NCI-H524 (cell line): ENCODE results near the gene FAM76A.
"Not testable (repeated sequence)": the region's sequence is repeated elsewhere in the genome, so short reads cannot be mapped to it uniquely, and the experiment has no call there.

Source experiments
- DNase-seq, 2 experiments: peaks; one replicate each; lab custom pipeline; 2025; lab: John Stamatoyannopoulos, UW

Gene FAM76A

GRCh38 chr1:27725374-27726172 lies at the start of gene FAM76A:
TSS of gene FAM76A (plus strand) at chr1:27725961. CDS start at chr1:27726081, 120 bp downstream.
- DNase-seq, result peak; percentile 98 to 99

GRCh38 chr1:27676410-27676809 lies 49.4 kb upstream of the FAM76A start:
- DNase-seq, result no peak

- no peak for DNase-seq
Measured at GRCh38 chr1:27678747-27679146, 47.0 kb upstream of the FAM76A start.

DNA sequence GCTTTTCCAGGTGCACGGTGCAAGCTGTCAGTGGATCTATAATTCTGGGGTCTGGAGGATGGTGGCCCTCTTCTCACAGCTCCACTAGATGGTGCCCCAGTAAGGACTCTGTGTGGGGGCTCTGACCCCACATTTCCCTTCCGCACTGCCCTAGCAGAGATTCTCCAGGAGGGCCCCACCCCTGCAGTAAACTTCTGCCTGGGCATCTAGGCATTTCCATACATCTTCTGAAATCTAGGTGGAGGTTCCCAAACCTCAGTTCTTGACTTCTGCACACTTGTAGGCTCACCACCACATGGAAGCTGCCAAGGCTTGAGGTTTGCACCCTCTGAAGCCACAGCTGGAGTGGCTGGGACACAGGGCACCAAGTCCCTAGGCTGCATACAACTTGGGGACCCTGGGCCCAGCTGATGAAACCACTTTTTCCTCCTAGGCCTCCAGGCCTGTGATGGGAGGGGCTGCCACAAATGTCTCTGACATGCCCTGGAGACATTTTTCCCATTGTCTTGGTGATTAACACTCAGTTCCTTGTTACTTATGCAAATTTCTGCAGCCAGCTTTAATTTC lies 45.5 kb upstream of the FAM76A start:
- not testable (repeated sequence) for DNase-seq

- DNase-seq, result not testable (repeated sequence)
Measured at GRCh38 chr1:27681580-27681979, 44.2 kb upstream of the FAM76A start.

DNA sequence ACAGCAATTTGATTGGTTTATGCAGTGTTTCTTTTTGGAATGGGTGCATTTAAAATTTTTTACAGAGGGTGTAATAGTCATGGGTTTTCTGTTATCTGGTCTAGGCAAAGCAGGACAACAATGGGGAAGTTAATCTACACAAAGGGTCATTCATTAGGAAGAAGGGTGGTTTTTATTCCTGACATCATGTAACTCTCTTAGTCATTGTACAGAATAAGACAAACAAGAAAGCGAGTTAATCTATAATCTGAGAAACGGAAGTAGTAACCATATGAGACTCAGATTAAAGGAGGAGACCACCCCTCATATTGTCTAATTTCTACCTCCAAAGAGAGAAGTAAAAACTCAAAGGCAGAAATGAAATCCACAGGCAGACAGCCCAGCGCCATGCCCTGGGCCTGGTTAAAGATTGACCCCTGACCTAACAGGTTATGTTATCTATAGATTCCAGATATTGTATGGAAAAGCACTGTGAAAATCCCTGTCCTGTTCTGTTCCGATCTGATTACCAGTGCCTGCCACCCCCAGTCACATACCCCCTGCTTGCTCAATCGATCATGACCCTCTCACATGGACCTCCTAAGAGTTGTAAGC lies 43.3 kb upstream of the FAM76A start:
- no peak for DNase-seq

GRCh38 chr1:27684176-27684575 lies 41.6 kb upstream of the FAM76A start:
- DNase-seq, result no peak

DNA sequence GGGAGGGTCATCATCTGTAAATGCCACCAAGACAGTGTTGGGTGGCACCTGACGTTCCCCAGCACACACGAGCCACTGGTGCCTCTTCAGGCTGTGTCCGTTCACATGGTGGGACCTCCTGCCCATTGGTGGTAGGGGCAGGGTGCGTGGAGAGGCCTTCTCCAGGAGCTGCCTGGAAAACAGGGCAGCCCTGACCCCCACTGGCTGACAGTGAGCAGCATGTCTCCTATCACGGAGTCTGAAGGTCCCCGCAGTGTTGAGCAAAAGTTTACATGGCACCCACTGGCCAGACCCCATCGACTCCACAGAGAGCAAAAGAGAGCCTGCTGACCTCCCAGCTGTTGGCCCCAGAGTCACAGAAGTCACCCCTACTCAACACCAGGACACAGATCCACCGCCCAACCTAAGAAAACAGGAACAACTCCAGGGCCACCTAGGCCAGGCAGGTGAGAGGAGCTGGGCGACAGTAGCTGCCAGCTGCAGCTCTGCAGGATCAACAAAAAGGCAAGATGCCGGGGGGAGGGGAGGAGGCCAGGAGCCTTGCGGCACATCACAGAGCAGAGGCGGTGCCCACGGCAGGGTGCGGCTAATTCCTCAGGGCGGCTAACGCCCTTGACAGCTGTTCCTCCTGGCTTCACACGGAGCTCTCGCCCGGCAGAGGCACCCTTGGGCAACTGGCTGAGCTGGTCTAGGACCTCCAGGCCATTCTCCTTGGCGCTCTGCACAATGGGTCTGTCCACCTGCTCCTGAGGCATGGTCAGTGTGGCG lies 39.4 kb upstream of the FAM76A start:
- DNase-seq, result peak; percentile 62 to 87

GRCh38 chr1:27687906-27688305 lies 37.9 kb upstream of the FAM76A start:
- DNase-seq, result no peak

DNA sequence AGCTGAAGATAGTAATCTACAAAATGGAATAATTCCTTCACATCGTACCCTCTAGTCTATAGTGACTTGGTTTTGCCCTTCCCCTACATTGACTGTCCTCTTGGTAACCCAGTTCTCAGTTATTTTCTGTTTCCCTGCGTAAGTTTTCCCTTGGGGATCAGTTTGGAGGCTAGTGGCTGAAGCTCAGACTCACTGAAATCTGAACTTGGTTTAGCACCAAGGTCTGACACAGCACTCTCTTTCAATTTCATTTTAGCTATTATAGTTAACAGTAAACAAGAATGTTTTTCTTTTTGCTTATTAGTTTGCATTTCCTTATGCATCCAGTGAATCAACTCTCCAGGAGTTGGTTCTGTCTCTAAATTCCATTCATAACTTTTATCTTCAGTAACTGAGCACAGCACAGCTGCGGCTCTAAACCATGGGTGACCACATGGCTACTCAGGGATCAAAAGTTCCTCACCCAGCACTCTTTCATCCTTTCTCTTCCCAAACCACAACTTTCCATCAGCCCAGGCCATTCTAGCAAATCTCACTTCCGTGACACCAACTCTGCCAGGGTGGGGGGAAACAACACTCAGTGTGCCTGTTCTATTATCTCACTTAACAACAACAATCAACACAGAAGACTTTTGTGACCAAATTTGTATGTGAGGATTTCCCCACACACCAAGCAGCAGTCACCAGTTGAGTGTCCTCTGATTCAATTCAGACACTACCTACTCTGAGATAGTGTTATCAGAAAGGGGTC lies 36.2 kb upstream of the FAM76A start:
- no peak for DNase-seq

DNA sequence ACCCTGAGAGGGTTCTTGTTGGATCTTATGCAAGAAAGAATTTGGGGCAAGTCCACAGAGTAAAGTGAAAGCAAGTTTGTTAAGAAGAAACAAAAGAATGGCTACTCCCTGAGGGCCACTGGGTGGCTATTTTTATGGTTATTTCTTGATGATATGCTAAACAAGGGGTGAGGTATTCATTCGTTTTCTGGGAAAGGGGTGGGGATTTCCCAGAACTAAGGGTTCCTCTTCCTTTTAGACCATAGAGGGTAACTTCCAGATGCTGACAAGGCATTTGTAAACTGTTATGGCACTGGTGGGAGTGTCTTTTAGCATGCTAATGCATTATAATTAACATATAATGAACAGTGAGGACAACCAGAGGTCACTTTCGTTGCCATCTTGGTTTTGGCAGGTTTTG lies 35.6 kb upstream of the FAM76A start:
- DNase-seq, result no peak

DNA sequence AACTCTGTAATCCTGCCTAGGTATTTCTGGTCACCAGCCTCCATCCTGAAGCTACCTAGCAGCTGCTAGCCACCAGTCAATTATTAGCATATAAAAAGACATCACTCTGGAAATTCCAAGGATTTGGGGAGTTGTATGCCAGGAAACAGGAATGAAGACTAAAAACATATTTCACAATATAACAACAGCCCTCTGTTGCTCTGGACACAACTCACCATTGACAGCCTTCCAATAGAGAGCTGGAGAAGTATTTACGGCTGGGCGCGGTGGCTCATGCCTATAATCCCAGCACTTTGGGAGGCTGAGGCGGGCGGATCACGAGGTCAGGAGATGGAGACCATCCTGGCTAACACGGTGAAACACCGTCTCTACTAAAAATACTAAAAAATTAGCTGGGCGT lies 28.9 kb upstream of the FAM76A start:
- DNase-seq, result not testable (repeated sequence)

DNA sequence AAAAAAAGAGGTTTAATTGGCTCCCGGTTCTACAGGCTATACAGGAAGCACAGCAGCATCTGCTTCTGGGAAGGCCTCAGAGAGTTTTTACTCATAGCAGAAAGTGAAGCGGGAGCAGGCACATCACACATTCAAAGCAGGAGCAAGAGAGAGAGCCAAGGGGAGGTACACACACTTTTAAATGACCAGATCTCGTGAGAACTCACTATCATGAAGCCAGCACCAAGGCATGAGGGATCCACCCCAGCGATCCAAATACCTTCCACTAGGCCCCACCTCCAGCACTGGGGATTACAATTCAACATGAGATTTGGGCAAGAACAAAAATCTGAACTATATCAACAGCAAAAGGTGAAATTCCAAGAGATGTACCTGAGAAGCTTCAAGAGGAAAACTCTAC lies 20.8 kb upstream of the FAM76A start:
- DNase-seq, result no peak

DNA sequence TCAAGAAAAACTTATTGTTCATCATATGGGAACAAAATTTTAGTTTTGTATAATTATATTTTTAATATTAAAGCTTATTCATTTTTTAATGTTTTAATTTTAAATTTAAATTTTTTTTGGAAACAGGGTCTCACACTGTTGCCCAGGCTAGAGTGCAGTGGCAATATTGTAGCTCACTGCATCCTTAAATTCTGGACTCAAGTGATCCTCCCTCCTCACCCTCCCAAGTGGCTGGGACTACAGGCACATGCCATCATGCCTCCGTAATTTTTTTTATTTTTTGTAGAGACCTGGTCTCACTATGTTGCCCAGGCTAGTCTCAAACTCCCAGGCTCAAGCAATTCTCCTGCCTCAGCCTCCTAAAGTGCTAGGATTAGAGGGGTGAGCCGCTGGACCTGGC lies 20.2 kb upstream of the FAM76A start:
- no peak for DNase-seq

DNA sequence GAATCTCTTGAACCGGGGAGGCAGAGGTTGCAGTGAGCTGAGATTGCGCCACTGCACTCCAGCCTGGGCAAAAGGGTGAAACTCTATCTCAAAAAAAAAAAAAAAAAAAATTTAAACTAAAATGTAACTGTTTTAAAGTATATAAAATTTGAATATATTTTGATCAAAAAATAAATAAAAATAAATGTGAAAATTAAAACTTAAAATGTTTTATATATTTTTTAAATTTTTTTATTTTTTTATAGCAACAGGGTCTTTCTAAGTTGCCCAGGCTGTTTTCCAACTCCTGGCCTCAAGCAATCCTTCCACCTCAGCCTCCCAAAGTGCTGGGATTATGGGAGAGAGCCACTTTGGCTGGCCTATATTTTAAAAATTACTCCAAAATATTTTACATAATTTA lies 15.2 kb upstream of the FAM76A start:
- no peak for DNase-seq

- no peak for DNase-seq
Measured at GRCh38 chr1:27713139-27713725, 12.5 kb upstream of the FAM76A start.

DNA sequence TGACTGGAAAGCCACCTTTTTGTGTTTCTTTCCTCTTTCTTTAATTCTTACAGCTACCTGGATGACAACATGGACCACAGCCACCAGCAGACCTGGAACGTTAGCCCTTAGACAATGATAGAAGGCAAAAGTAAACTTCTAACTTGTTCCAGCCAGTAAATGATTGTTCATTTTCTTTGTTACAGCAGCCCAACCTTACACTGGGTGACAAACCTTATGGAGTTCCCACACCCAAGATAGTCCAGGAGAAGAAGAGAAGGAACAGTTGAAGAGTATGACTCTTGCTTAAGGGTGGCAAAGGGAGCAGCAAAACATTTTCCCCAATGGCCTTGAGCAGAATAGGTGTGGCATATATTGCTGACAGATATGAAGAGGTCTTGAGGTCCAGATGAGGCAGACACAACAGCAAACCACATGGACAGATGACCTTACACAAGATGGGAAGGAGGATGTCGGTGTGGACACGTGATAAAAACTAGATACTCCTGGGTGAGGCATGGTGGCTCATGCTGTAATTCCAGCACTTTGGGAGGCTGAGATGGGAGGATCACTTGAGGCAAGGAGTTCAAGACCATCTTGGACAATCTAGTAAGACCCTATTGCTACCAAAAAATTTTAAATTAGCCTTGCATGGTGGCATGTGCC lies 11.8 kb upstream of the FAM76A start:
- no peak for DNase-seq

DNA sequence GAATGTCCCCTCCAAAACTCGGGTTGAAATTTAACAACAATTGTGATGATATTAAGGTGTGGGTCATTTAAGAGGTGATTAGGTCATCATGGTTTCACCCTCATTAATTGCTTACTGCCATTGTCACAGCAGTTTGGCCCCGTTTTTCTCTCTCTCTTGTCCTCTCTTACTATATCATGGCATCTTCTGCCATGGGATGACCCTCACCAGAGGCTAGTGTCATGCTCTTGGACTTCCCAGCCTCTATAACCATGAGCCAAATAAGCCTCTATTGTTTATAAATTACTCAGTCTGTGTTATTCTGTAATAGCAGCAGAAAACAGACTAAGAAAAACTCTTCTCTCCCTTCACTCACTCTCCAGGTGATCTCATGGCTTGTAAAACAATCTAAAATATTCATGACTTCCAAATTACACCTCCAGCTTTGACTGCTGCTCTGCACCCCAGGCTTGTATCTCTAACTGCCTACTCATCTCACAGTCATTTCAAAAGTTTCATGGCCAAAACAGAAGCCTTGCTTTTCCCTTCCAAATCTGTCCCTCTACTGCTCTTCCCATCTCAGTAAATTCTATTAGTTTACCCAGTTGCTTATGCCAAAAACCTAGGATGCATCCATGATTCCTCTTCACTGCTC lies 9.4 kb upstream of the FAM76A start:
- no peak for DNase-seq

GRCh38 chr1:27719286-27720251 lies 6.2 kb upstream of the FAM76A start:
- peak in 1 of 2 experiments; percentile 18 for DNase-seq
